Bronchial epithelial cell (primary cell): Measurements from ENCODE around the gene ERMARD. TPM values are rescaled to one million over a fixed set of nuclear protein-coding genes. Genes with fewer than 3 reads are reported as not detected.

ENCODE experiments used
- DNase-seq: peaks from one replicate; pipeline ENCODE4 v3.0.0-alpha.2; 2010; ENCODE audit warnings: low read depth
- FAIRE-seq: peaks from 2 replicates; lab custom pipeline; 2011; peaks lifted over from hg19 to GRCh38; lab: Jason Lieb, UNC
- H3K27me3 ChIP-seq: 2 replicates; pipeline ENCODE4 v1.5.1; 2011; ENCODE audit warnings: low read length; ENCODE audit not compliant: control insufficient read depth, insufficient read depth
- H3K36me3 ChIP-seq: 2 replicates; pipeline ENCODE4 v1.5.1; 2011; ENCODE audit warnings: low read length; ENCODE audit not compliant: control insufficient read depth, insufficient read depth
- H3K4me3 ChIP-seq: 2 replicates; pipeline ENCODE4 v1.5.1; 2011; ENCODE audit warnings: mild to moderate bottlenecking, low read depth, low read length, control low read depth
- total RNA-seq: library from RNA; depleted of rRNA; stranded (reverse); fragments of >200 nt; gene quantifications from 2 replicates; pipeline ENCODE4 v1.2.1, GENCODE V29; 2014
- TF ChIP-seq, protein P1 (sequence below): IDR thresholded peaks from 2 replicates; pipeline ENCODE4 v1.5.1; 2011; ENCODE audit warnings: mild to moderate bottlenecking, moderate library complexity, low read length, control low read depth, inconsistent platforms; ENCODE audit not compliant: insufficient read depth, severe bottlenecking

The ERMARD gene
- total RNA-seq, 1 donor from 2014 or later, result 25.8 TPM

DNA sequence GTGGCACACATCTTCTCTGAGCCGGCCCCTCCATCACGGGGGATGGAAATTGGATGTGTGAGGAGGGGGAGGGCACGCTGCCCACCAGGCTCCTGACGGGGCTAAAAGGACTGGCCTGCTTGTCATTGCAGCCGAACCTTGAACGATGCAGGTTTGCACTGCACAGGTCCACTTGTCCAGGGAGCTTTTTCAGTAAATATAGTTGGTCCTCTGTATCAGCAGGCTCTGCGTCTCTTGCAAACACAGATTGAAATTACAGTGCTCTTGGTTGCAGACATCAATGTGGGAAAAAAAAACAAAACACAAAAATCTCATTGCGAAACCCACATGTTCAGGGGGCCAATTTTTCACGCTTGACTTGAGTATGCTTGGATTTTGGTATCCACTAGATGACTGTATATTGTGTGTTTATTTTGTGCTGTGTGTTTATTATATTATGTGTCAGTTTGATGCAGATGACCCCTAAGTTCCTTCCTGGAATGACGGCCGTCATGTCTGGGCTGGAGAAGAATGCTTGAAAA lies 29.2 kb downstream of the ERMARD start:
- no peak for FAIRE-seq
- peaks cover 5% of the 10 kb centered on the region for H3K36me3 ChIP-seq
- H3K4me3 ChIP-seq, result no peak overlapping the region
- peak; percentile 82 for DNase-seq
- TF ChIP-seq, protein P1, sequence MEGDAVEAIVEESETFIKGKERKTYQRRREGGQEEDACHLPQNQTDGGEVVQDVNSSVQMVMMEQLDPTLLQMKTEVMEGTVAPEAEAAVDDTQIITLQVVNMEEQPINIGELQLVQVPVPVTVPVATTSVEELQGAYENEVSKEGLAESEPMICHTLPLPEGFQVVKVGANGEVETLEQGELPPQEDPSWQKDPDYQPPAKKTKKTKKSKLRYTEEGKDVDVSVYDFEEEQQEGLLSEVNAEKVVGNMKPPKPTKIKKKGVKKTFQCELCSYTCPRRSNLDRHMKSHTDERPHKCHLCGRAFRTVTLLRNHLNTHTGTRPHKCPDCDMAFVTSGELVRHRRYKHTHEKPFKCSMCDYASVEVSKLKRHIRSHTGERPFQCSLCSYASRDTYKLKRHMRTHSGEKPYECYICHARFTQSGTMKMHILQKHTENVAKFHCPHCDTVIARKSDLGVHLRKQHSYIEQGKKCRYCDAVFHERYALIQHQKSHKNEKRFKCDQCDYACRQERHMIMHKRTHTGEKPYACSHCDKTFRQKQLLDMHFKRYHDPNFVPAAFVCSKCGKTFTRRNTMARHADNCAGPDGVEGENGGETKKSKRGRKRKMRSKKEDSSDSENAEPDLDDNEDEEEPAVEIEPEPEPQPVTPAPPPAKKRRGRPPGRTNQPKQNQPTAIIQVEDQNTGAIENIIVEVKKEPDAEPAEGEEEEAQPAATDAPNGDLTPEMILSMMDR, result no peak
- no peaks in the 10 kb centered on the region for H3K27me3 ChIP-seq

DNA sequence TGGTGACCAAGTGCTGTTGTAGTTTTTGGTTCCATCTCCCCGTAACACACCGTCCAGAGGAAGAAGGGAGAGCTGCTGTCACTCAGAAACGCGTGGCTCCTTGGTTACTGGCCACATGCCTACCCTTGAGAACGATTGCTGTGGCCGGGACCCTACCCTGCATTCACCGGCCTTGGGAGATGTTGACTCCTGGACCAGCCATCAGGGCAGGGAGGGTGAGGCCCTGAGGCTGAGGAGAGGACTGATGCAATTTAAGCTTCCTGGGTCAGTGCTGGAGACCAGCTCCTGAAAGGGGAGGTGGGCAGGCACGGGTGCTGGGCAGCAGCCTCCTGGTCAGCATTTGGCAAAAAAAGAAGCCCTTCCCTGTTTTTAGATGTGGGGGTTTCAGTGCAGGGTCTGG lies 31.5 kb downstream of the ERMARD start:
- H3K27me3 ChIP-seq, result no peaks in the 10 kb centered on the region
- no peak overlapping the region for H3K4me3 ChIP-seq
- FAIRE-seq, result peak; percentile 81
- no peaks in the 10 kb centered on the region for H3K36me3 ChIP-seq
- DNase-seq, result no peak
- TF ChIP-seq, protein P1, result no peak

DNA sequence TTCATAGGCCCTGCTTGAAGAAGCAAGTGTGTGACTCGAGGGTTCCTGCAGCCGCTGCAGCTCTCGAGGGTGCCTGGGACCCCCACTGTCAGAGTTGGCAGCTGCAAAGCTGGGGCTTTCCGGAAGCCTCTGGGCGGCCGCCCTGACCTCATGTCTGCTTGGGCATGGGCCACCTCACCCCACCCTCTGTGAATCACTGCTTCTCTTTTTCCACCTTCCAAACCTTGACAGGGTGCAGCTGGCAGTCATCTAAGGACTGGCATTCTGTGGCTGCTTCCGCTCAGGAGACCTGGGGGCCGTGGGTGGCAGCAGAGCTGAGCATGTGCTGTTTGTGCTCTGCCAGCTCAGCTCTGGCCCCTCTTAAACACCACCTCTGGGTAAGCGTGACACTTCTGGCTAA lies 32.0 kb downstream of the ERMARD start:
- DNase-seq (peak; percentile 34), FAIRE-seq (no peak)

DNA sequence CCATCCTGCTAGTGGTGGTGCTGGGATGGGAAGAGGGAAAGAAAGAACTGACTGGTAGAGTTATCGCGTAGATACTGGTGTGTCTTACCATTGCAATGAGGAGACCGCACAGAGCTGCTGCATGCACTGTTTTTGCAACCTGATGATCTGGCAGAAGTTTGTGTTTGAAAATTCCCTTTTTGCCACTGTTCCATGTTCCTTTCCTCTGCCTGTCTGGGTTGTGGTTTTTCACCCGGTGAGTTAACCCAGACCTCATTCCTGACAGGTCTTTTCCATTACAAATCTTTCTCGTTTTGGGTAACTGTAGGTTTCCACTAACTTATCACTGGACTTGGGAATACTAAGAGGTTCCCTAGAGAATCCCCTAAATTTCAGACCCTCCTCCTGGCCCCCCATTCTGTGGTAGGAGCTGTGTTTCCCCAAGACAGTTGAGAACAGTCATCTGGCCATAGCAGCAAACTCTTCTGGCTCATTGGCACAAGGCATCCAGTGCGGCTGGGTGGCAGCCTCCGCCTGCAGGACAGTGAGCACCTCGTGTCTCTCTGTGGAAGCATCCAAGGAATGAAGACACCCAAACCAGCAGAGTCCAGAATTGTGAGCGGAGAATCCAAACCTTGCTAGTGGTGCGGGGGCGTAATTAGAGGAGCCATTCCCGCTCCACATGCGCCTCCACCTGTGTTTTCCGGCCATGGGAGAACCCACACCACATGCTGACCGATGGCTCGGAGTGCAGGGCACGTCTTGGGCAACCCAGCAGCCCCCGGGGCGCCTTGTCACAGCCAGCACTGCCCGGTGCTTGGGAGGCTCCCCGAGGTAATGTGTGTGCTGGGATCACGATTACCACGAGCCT lies 32.8 kb downstream of the ERMARD start:
- no peak for FAIRE-seq

More for the DNA sequence above, 32.0 kb downstream of the ERMARD start:
- TF ChIP-seq, protein P1, result no peak
- Histone ChIP-seq H3K36me3 (no peaks in the 10 kb centered on the region), H3K27me3 (no peaks in the 10 kb centered on the region), H3K4me3 (no peak overlapping the region)

DNA sequence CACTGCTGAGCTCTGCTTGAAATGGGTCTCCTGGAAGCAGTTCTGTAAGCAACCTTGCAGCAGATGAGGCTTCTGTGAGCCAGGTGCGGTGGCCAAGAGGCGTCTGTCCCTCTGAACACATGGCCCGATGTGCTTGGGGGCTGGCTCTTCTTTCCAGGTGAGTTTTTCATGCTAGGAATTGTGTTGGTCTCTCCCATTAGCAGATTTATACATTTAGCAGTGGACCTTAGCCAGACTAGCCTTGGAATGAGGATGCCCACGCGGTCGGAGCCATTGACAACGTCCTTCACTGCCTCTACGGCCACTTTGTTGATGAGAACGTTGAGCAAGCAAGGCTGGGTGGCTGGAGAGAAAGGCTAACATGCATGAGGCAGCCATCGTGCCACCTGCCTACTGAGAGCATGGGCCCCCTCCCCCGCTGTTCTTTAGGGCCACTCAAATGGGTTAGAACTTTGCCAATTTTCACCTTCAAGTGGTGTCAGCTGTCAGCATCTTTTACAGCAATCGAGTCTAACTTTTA lies 33.5 kb downstream of the ERMARD start:
- no peaks in the 10 kb centered on the region for H3K27me3 ChIP-seq
- FAIRE-seq, result no peak
- no peak overlapping the region for H3K4me3 ChIP-seq
- no peaks in the 10 kb centered on the region for H3K36me3 ChIP-seq
- DNase-seq, result no peak
- TF ChIP-seq, protein P1, result no peak

More for the DNA sequence above, 32.8 kb downstream of the ERMARD start:
- Histone ChIP-seq H3K36me3 (no peaks in the 10 kb centered on the region), H3K27me3 (no peaks in the 10 kb centered on the region), H3K4me3 (no peak overlapping the region)
- TF ChIP-seq, protein P1, result no peak
- DNase-seq, result no peak
